Gastrocnemius medialis (tissue), 4 donors: ENCODE measurements around the gene DGKG.

Source experiments
- CTCF ChIP-seq, 5 experiments: fragments of 450-650 bp in 3 of 5; fragments of 200-600 bp in 2 of 5; sonication (generic) in 2 of 5; IDR thresholded peaks in 4 of 5; conservative IDR thresholded peaks in 1 of 5; 1 replicate in 4 of 5; 2 replicates in 1 of 5; pipeline ENCODE4 v1.5.1; 2016 to 2019; ENCODE audit warnings: antibody characterized with exemption in 5 of 5, mild to moderate bottlenecking in 3 of 5, moderate library complexity in 3 of 5
- POLR2A ChIP-seq, 2 donors: fragments of 450-650 bp; IDR thresholded peaks; one replicate each; pipeline ENCODE4 v1.6.1; 2017; ENCODE audit warnings: antibody characterized with exemption in 2 of 2, mild to moderate bottlenecking in 2 of 2, moderate library complexity in 2 of 2

- TF ChIP-seq POLR2A (IDR thresholded peaks at IDR 0.05): no peak
- TF ChIP-seq CTCF (IDR thresholded peaks at IDR 0.05 in 4 of 5, conservative IDR thresholded peaks at IDR 0.05 in 1 of 5): no peak
These were observed 229.5 kb downstream of the DGKG start for GRCh38 chr3:186132487-186132886.
